Upper lobe of right lung (tissue), 1 donor: ENCODE results near the gene CACNG4. TPM values are rescaled to one million over a fixed set of nuclear protein-coding genes. Genes with fewer than 3 reads are reported as not detected.
A peak's percentile ranks its signal among the peaks of the same experiment; 100 is the strongest.

ENCODE experiments used
- ATAC-seq: fragments of 200-7000 bp; cut with Tn5 transposase; one replicate; pipeline ENCODE4 v1.9.1; 2020; ENCODE audit warnings: mild to moderate bottlenecking, moderate library complexity
- DNase-seq: peaks from one replicate; pipeline ENCODE4 v3.0.0-alpha.2; 2020
- H3K27ac ChIP-seq: fragments of 200-600 bp; one replicate; pipeline ENCODE4 v1.8.0; 2022
- H3K27me3 ChIP-seq: fragments of 200-600 bp; one replicate; pipeline ENCODE4 v1.8.0; 2022; ENCODE audit warnings: mild to moderate bottlenecking
- H3K36me3 ChIP-seq: fragments of 200-600 bp; one replicate; pipeline ENCODE4 v1.8.0; 2022
- H3K4me1 ChIP-seq: fragments of 200-600 bp; one replicate; pipeline ENCODE4 v1.8.0; 2022
- H3K4me3 ChIP-seq: fragments of 200-600 bp; one replicate; pipeline ENCODE4 v1.8.0; 2022; ENCODE audit warnings: mild to moderate bottlenecking
- H3K9me3 ChIP-seq: fragments of 200-600 bp; one replicate; pipeline ENCODE4 v1.8.0; 2022
- CTCF ChIP-seq: fragments of 200-600 bp; IDR thresholded peaks from one replicate; pipeline ENCODE4 v1.8.0; 2022; ENCODE audit warnings: antibody characterized with exemption
- intact Hi-C: fragments of 100-400 bp; cut with DNase I; formaldehyde crosslinking; loops from one replicate; pipeline ENCODE4 v1.11.0; 2022
- total RNA-seq: library from RNA; stranded (reverse); fragmentation: NEBNext Ultra II Directional; extraction: Animal tissue kit (Norgen Biotek cat#: 25700); gene quantifications from one replicate; pipeline ENCODE4 v1.2.1, GENCODE V29; 2021
- donor health status: DM: no; HTN: yes; CAD: no; lungs with severe emphysema.

Gene CACNG4
- total RNA-seq, 1 donor from 2014 or later, result 9.3 TPM

GRCh38 chr17:67055041-67055443 is 90.5 kb downstream of the CACNG4 start:
- no peak for TF ChIP-seq CTCF
- H3K4me1 ChIP-seq, result no peaks in the 10 kb centered on the region
- no peaks in the 10 kb centered on the region for H3K27me3 ChIP-seq
- no peak for DNase-seq
- intact Hi-C loops, result no loop called here
- no peak overlapping the region for H3K4me3 ChIP-seq
- H3K9me3 ChIP-seq, result no peaks in the 10 kb centered on the region
- H3K27ac ChIP-seq, result no peak overlapping the region
- no peak for ATAC-seq
- H3K36me3 ChIP-seq, result no peaks in the 10 kb centered on the region

DNA sequence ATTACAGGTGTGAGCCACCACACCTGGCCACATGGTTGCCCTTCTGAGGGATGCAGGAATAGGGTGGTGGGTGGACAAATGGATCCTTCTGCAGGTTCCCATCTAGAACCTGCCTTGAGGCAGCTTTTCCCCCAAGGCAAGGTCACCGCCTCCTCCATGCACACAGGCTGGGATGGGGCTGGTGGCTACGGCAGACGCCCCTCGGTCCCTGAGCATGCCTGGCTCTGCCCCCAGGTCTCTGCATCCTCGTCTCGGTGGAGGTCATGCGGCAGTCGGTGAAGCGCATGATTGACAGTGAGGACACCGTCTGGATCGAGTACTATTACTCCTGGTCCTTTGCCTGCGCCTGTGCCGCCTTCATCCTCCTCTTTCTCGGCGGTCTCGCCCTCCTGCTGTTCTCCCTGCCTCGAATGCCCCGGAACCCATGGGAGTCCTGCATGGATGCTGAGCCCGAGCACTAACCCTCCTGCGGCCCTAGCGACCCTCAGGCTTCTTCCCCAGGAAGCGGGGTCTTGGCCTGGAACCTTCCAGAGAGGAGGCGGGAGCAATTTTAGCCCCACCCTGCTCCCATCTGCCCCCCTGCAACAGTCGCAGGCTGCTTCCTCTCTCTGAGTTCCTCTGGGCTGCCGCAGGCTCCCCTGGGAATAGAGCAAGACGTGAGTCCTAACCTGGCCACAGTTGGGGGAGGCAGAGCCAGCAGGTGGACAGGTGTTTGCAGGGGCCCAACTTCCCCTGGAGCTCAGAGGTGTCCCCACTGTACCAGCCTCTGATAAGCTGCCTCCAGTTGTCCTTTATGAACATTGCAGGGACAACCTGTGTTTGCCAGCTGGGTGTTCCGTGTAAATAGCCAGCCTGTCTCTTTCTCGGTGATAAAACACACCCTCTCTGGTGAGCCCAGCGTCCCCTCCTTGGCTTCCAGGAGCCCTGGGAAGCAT is 91.6 kb downstream of the CACNG4 start:
- intact Hi-C loops, result no loop called here
- H3K27me3 ChIP-seq, result no peaks in the 10 kb centered on the region
- H3K4me1 ChIP-seq, result no peaks in the 10 kb centered on the region
- DNase-seq (no peak), ATAC-seq (peak; percentile 19)
- no peaks in the 10 kb centered on the region for H3K9me3 ChIP-seq
- no peak overlapping the region for H3K4me3 ChIP-seq
- no peak overlapping the region for H3K27ac ChIP-seq
- TF ChIP-seq CTCF, result no peak
- H3K36me3 ChIP-seq, result no peaks in the 10 kb centered on the region

GRCh38 chr17:67056746-67057490 is 92.4 kb downstream of the CACNG4 start:
- H3K9me3 ChIP-seq, result no peaks in the 10 kb centered on the region
- DNase-seq (no peak), ATAC-seq (no peak)
- intact Hi-C loops, result no loop called here
- H3K27ac ChIP-seq, result no peak overlapping the region
- no peak for TF ChIP-seq CTCF
- H3K27me3 ChIP-seq, result no peaks in the 10 kb centered on the region
- H3K36me3 ChIP-seq, result no peaks in the 10 kb centered on the region
- H3K4me3 ChIP-seq, result no peak overlapping the region
- H3K4me1 ChIP-seq, result no peaks in the 10 kb centered on the region

DNA sequence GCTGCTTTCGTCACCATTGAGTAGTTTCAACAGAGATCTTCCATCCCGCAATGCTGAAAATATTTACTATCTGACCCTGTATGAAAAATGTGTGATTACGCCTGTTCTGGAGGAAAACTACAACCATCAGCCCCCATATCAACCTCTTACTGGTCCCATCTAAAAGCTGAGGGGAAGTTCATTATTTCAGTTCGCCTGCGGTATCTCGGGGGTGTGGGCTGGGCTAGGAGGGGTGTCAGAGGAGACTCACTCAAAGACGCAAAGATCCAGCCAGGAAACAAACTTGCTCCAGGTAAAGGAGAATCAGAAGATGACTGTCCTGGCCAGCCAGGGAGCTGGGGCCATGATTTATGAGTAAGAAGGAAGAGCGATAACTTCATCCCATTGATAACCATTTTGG is 93.5 kb downstream of the CACNG4 start:
- DNase-seq (no peak), ATAC-seq (no peak)
- no peak overlapping the region for H3K27ac ChIP-seq
- no peaks in the 10 kb centered on the region for H3K4me1 ChIP-seq
- no peaks in the 10 kb centered on the region for H3K36me3 ChIP-seq
- no peak for TF ChIP-seq CTCF
- no peak overlapping the region for H3K4me3 ChIP-seq
- intact Hi-C loops, result no loop called here
- H3K27me3 ChIP-seq, result no peaks in the 10 kb centered on the region
- H3K9me3 ChIP-seq, result no peaks in the 10 kb centered on the region

GRCh38 chr17:67059372-67059771 is 94.9 kb downstream of the CACNG4 start:
- H3K27ac ChIP-seq, result no peak overlapping the region
- intact Hi-C loops, result no loop called here
- TF ChIP-seq CTCF, result no peak
- H3K9me3 ChIP-seq, result no peaks in the 10 kb centered on the region
- no peaks in the 10 kb centered on the region for H3K4me1 ChIP-seq
- H3K4me3 ChIP-seq, result no peak overlapping the region
- H3K36me3 ChIP-seq, result no peaks in the 10 kb centered on the region
- no peaks in the 10 kb centered on the region for H3K27me3 ChIP-seq
- DNase-seq, result no peak
- ATAC-seq, result no peak
